OCI-M2 (cell line): Measurements from ENCODE around the gene MISFA.
"Not testable (repeated sequence)": the region's sequence is repeated elsewhere in the genome, so short reads cannot be mapped to it uniquely, and the experiment has no call there.

ENCODE experiments used
- DNase-seq: peaks from one replicate; lab custom pipeline; 2025; ENCODE audit not compliant: unreplicated experiment; lab: John Stamatoyannopoulos, UW

The MISFA gene

DNA sequence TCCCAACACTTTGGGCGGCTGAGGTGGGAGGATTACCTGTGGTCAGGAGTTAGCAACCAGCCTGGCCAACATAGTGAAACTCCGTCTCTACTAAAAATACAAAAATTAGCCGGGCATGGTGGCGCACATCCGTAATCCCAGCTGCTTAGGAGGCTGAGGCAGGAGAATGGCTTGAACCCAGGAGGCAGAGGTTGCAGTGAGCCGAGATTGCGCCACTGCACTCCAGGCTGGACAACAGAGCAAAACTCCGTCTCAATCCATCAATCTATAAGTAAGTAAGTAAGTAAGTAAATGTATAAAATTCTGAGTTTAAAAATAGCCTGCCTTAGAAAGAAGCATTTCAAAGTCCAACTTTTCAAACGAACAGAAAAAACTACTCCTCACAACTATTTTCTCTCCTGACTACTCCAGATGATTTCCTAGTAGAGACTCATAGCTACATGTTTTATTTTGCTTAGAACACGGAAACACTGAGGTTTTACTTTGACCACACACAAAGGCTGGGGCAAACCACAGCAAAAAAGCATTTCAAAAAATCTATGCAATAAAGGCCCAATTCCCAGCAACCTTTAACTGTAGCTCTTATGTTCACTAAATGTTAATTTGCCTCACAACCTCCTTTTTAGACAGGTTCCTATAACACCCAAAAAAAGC lies 18.2 kb downstream of the MISFA start:
- no peak for DNase-seq

DNA sequence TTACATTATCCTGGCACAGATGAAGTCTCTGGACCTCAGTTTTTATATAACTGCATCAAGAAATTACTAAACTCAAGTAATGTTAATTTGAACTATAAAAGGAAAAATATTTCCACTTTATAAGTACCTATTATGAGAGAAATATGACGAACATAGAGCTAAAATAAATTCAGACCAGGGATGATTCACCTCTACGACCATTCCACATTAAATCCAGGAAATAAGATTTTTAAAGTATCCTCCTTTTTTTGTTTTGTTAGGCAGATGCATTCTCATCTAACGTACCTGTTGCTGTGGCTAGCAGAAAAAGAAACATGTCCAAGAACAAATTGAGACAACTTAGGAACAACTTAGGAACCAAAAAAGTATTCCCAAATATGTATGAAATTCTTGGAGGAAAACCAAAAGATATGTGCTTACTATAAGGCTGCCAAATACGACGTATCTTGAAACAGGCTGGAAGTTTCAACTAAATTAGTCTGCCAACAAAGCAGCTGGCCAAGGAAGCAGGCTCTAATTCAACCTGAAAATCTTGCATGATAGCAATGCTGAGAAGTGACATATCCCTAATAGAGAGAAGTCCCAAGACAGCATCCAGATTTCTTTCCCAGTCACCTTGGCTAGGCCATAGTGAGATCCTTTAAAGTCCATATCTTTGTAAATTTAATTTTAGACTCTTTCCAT lies 18.9 kb downstream of the MISFA start:
- DNase-seq: no peak

DNA sequence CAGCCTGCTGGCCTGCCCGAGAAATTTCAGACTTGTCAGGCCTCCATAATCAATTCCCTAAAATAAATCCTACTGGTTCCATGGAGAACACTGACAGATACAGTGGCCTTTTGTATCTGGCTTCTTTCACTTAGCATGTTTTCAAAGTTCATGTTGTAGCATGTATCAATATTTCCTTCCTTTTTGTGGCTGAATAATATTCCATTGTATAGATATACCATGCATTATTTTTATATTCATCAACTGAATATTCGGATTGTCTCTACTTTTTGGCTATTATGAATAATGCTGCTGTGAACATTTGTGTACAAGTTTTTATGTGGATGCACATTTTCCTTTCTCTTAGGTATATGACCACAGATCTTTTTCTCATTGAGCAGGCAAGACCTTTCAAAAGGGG lies 24.1 kb downstream of the MISFA start:
- no peak for DNase-seq

DNA sequence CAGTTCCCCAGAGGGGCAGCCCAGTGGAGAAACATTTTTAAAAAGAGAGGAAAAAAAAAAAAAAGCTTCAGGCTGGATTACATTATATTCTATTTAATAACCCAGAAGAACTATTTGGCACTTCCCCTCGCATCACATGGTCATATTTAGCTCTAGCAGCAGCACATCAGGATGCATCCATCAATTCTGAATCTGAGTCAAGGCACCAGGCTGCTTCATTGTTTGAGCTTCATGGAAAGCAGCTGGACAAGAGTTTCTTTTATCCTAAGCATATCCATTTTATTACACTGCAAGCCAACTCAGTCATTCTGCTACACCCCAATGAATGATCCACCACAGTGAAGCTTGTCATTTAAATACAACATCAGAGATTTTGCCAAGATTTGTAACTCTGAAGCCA lies 24.6 kb downstream of the MISFA start:
- DNase-seq: no peak

DNA sequence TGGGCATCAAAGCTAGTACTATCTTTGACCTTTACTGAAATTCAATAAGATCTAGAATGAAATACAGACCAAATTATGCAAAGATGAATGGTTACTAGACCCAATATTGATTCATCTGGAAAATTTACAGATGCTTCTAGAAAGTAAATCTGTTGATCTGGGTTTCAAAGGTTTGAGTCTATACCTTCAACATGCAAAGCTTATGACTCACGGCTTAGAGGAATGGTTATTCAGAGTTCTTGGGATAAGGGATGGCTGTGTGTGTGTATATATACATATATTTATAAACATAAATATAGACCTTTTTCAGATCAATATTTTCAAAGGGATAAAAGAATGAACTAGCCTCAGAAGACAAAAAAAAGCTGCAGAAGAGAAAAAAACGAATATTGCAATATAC lies 33.3 kb downstream of the MISFA start:
- no peak for DNase-seq

DNA sequence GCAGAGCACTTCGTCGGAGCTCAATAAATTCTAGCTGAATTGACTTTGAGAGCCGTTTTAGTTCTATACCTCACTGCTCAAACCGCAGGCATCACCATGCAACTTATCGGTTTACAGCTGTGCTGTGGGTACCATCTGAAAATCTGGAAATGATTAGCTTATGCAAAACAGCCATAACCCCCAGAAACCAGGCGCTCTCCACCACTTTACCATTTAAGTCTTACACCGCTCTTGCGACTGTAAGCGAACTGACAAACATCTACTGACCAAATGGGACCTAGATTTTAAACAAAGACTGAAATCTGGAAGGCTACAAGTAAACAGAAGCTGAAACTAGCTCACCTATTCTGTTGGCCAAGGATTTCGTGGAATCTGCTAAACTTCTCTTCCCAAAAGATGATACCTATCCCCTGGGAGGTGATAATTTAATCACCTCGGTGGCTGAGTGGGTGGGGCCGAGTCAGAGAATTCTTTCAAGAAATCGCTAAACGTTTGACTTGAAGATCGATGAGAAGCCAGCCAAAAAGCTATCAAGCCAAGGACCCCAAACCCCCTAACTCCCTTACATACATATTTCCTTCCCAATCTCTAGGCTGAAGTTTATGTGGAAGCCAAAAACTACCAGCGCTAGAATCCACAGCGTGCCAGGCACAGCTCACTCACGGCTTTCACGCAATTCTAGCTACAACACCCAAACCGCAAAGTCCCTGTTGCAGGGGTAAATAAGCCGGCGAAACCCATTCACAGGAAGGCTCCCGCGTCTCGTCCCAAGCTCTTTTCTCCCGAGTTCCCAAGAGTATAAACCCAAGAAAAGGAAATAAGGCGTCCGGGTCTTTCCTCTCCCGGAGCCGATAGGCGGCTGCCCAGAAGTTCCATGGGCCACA lies 33.9 kb downstream of the MISFA start:
- no peak for DNase-seq

DNA sequence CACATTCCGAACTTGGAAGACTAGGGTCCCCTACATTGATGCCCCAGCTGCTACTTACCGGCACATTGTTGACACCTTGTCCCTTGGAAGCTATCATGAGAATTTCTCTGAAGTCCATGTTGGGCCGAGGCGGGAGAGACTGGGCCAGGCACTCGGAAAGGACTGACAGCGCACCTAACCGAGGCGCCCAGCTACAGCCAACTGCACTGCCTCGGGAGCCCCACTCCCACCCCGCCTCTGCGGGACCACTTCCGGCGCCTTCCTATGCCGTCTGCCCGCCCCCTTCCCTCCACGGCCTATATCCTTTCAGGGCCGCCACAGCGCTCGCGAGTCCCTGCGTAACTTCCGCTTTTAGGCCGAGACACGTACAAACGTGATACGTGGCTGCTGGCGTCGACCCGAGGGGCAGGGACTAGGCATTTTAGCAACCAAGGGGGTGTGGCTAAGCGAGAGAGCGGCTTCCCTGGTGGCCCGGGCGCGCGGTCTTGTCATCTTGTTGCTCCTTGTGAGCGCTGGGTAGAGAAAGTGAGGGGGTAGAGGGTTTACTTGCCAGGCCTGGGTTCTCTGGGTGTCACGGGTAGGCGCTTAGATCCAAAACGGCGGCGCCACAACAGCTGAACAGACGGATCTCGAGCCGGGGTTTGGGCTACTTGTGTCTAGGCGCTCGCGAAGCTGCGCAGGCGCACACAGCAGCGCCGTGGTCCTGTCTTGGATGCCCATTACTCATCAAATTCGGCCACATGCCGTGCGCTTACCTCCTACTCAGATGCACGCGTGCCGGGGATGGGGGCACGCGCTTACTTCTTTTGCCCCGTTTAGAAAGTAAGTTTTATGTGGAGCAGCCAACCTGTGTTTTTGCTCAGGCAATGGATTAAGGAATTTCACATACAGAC lies 34.8 kb downstream of the MISFA start, which contains the start of gene SPTY2D1:
Gene SPTY2D1 (minus strand): TSS at position 203 of the 893 bp plus-strand sequence. CDS start 85 bp downstream, at position 118.
- DNase-seq: peak; percentile 77

DNA sequence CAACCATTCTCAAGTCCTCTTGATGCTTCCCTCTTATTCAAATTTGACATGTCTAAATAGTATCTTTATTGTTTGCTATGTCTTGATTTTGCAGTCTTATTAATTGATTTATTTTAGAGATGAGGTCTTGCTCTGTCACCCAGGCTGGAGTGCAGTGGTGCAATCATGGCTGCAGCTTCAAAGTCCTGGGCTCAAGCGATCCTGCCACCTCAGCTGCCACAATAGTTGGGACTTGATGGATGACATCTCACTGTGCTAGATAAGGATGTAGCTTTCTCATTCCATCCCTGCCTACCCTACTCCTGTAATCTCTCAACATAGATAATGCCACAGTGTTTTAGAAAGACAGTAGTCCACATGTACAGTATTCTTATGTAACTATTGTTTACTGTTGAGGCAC lies 42.1 kb downstream of the MISFA start:
- no peak for DNase-seq

DNA sequence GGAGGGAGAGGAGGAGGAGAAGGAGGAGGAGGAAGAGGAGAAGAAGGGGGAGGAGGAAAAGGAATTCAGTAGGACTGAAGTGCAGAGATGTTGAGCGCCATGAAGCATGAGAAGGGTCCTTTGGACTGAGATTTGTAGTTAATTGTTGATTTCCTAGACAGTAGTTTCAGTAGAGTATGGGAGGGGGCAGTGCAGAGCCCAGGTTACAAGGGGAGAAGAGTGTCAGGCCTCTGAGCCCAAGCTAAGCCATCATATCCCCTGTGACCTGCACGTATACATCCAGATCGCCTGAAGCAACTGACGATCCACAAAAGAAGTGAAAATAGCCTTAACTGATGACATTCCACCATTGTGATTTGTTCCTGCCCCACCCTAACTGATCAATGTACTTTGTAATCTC lies 43.4 kb downstream of the MISFA start:
- DNase-seq: not testable (repeated sequence)

DNA sequence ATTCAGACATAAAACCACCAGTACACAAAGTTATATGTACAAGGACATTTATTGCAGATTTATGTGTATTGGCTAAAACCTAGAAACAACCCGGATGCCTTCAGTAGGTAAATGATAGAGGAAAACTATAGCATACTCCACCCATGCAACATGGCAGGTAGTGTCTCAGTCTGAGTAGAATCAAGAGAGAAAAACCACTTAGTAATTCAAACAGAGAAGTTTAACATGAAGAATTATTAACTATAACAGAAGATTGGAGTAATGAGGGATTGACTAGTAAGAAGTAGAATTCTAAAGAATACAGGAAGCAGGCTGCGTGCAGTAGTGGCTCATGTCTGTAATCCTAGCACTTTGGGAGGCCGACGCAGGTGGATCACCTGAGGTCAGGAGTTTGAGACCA lies 50.8 kb downstream of the MISFA start:
- no peak for DNase-seq

DNA sequence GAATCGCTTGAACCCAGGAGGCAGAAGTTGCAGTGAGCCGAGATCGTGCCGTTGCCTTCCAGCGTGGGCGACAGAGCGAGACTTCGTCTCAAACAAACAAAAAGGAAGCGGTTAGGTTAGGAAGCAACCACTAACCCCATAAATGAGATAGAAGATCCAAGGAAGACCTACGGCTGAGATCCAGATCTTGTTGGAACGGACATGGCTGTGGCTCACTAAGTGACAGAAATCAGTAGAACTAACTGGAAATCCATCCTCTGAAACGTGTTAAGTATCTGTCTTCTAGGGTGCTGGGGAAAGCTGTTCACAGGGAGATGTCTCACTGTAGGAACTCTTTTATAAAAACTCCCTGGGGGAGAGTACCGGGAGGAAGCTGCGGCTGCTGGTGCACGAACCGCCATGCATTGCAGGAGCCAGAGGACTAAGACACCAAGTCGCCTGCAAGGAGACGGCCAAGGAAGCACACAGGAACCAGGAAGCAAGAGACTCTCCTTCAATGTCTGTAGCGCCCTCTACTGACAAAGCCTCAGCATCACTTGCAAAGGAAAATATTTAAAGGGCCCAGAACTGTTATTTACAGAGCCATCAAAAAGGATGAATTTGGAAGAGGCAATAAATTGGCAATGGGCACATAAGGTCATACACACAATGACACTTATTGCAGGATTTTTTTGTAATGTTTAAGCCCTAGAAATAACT lies 51.4 kb downstream of the MISFA start:
- peak; percentile 18 for DNase-seq
